OCI-LY7 (cell line): ENCODE data around the gene PTCD3. TPM values are rescaled to one million over a fixed set of nuclear protein-coding genes. Genes with fewer than 3 reads are reported as not detected.

ENCODE experiments used
- BruUV-seq: library from RNA; stranded (reverse); fragments of 400-500 nt; replicated peaks from 2 replicates; lab custom pipeline; 2021; lab: Mats Ljungman, UMichigan
- CTCF ChIA-PET: fragments of 300-600 bp; sonication (Branson Sonifier 250); formaldehyde crosslinking; loops from one replicate; lab custom pipeline; 2022; ENCODE audit warnings: antibody characterized with exemption; ENCODE audit not compliant: unreplicated experiment; lab: Charles Lee
- POLR2A ChIA-PET: fragments of 300-600 bp; sonication (Branson Sonifier 250); formaldehyde crosslinking; loops from one replicate; lab custom pipeline; 2022; ENCODE audit warnings: antibody characterized with exemption; lab: Charles Lee
- DNase-seq: peaks from one replicate; pipeline ENCODE4 v3.0.0-alpha.2; 2015; ENCODE audit warnings: low spot score
- H2AFZ ChIP-seq: fragments of 200-600 bp; sonication (generic), shearing (Covaris generic); 2 replicates; pipeline ENCODE4 v1.6.1; 2014; ENCODE audit warnings: mild to moderate bottlenecking, antibody characterized with exemption, low read length, moderate library complexity
- H3K27ac ChIP-seq: fragments of 200-600 bp; sonication (generic); 2 replicates; pipeline ENCODE4 v1.5.1; 2014; ENCODE audit warnings: mixed run types, low read depth, mild to moderate bottlenecking, moderate library complexity, low read length, inconsistent platforms; ENCODE audit not compliant: poor library complexity, severe bottlenecking
- H3K36me3 ChIP-seq: fragments of 200-600 bp; sonication (generic); 2 replicates; pipeline ENCODE4 v1.6.1; 2014; ENCODE audit warnings: mild to moderate bottlenecking, antibody characterized with exemption, low read length, moderate library complexity, mixed read lengths; ENCODE audit not compliant: insufficient read depth
- H3K4me1 ChIP-seq: fragments of 200-600 bp; sonication (generic); 2 replicates; pipeline ENCODE4 v1.5.1; 2014; ENCODE audit warnings: mild to moderate bottlenecking, low read length; ENCODE audit not compliant: insufficient read depth, poor library complexity, severe bottlenecking
- H3K4me2 ChIP-seq: fragments of 200-600 bp; sonication (generic); 2 replicates; pipeline ENCODE4 v1.6.1; 2014; ENCODE audit warnings: mild to moderate bottlenecking, low read length
- H3K4me3 ChIP-seq: fragments of 200-600 bp; sonication (generic); 2 replicates; pipeline ENCODE4 v1.5.1; 2014; ENCODE audit warnings: mild to moderate bottlenecking, low read depth, low read length; ENCODE audit not compliant: poor library complexity, severe bottlenecking
- H3K79me2 ChIP-seq: fragments of 200-600 bp; sonication (generic); 2 replicates; pipeline ENCODE4 v1.6.1; 2016; ENCODE audit warnings: low read depth, mild to moderate bottlenecking, low read length, moderate library complexity, mixed read lengths; ENCODE audit not compliant: insufficient read depth
- H3K9me2 ChIP-seq: fragments of 200-600 bp; sonication (generic); 2 replicates; pipeline ENCODE4 v1.6.1; 2016; ENCODE audit warnings: mild to moderate bottlenecking, low read length, mixed read lengths; ENCODE audit not compliant: insufficient read depth
- H3K9me3 ChIP-seq: fragments of 200-600 bp; sonication (generic); 2 replicates; pipeline ENCODE4 v1.6.1; 2014; ENCODE audit warnings: mild to moderate bottlenecking, mixed run types, low read length, mixed read lengths
- H4K20me1 ChIP-seq: fragments of 200-600 bp; sonication (generic); 2 replicates; pipeline ENCODE4 v1.6.1; 2014; ENCODE audit warnings: mild to moderate bottlenecking, antibody characterized with exemption, low read length, moderate library complexity, mixed read lengths; ENCODE audit not compliant: insufficient read depth
- EZH2phosphoT487 ChIP-seq: fragments of 200-600 bp; sonication (generic); IDR thresholded peaks from 2 replicates; pipeline ENCODE4 v1.6.1; 2018; ENCODE audit warnings: low read depth, borderline replicate concordance, mild to moderate bottlenecking, mixed run types, antibody characterized with exemption, low read length, moderate library complexity, mixed read lengths
- intact Hi-C: fragments of 100-400 bp; cut with micrococcal nuclease; formaldehyde crosslinking; loops from one replicate; pipeline ENCODE4 v1.10.0; 2022; ENCODE audit not compliant: unreplicated experiment
- total RNA-seq, 2 experiments: library from RNA; depleted of rRNA in 1 of 2; stranded (reverse); fragments of >200 nt in 1 of 2; shearing (Covaris generic) in 1 of 2; gene quantifications; 2 replicates each; pipeline ENCODE4 v1.2.3, GENCODE V29; 2014 to 2022
- TF ChIP-seq, protein P1 (sequence below): fragments of 200-600 bp; sonication (generic); conservative IDR thresholded peaks from 2 replicates; pipeline ENCODE4 v1.5.1; 2014; ENCODE audit warnings: mild to moderate bottlenecking, antibody characterized with exemption, low read length, moderate library complexity, mixed read lengths

PTCD3 gene
- total RNA-seq, 2 experiments from 2014 or later: 152 to 215 TPM

GRCh38 chr2:86157009-86157556, 51.0 kb downstream of the PTCD3 start:
- Histone ChIP-seq H3K4me3 (no peak overlapping the region), H3K9me2 (no peaks in the 10 kb centered on the region), H4K20me1 (0 out of 2 replicates have a peak, but pooled peaks cover 3% of the 10 kb centered on the region), H3K4me1 (no peaks in the 10 kb centered on the region), H2AFZ (no peak overlapping the region), H3K79me2 (no peaks in the 10 kb centered on the region), H3K27ac (no peak overlapping the region), H3K9me3 (no peaks in the 10 kb centered on the region), H3K36me3 (peaks cover 91% of the 10 kb centered on the region), H3K4me2 (no peak overlapping the region)
- intact Hi-C loops: loop anchor here (5.0 kb wide), 1 partner anchor 35 kb away; no protein-coding TSS in a partner anchor
- TF ChIP-seq, protein P1, sequence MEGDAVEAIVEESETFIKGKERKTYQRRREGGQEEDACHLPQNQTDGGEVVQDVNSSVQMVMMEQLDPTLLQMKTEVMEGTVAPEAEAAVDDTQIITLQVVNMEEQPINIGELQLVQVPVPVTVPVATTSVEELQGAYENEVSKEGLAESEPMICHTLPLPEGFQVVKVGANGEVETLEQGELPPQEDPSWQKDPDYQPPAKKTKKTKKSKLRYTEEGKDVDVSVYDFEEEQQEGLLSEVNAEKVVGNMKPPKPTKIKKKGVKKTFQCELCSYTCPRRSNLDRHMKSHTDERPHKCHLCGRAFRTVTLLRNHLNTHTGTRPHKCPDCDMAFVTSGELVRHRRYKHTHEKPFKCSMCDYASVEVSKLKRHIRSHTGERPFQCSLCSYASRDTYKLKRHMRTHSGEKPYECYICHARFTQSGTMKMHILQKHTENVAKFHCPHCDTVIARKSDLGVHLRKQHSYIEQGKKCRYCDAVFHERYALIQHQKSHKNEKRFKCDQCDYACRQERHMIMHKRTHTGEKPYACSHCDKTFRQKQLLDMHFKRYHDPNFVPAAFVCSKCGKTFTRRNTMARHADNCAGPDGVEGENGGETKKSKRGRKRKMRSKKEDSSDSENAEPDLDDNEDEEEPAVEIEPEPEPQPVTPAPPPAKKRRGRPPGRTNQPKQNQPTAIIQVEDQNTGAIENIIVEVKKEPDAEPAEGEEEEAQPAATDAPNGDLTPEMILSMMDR: no peak
- no peak for TF ChIP-seq EZH2phosphoT487
- no TSS peak for BruUV-seq
- DNase-seq: no peak
- ChIA-PET POLR2A (interaction anchor here (0.6 to 1.4 kb wide), 7 partner anchors 10 to 387 kb away, joined by 3 to 6 read pairs (median 3); partner anchors contain the start of gene IMMT), CTCF (no interaction called here)

DNA sequence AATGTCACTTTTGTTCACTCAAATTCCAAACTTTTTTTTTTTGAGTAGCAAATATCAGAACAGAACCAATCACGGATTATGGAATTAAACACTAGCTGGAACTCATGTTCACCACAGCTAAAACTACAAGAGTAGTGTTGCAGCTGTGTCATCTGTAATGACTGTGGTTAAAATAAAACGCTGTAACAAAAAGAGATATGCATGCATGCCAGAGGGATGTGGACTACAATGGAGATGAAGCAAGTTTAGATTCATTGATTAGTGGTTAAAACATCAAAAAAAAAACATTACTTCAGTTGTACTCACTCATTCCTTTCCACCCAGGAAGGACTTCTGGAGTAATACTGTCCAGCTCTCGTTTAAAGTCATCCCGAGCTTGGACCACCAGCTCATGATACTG, 52.3 kb downstream of the PTCD3 start:
- Histone ChIP-seq H3K36me3 (peaks cover 92% of the 10 kb centered on the region), H4K20me1 (no peaks in the 10 kb centered on the region), H3K4me1 (no peaks in the 10 kb centered on the region), H3K79me2 (no peaks in the 10 kb centered on the region), H3K4me3 (no peak overlapping the region), H3K4me2 (no peak overlapping the region), H3K27ac (no peak overlapping the region), H2AFZ (no peak overlapping the region), H3K9me2 (no peaks in the 10 kb centered on the region), H3K9me3 (no peaks in the 10 kb centered on the region)
- ChIA-PET CTCF (no interaction called here), POLR2A (interaction anchor here (1.4 kb wide), 1 partner anchor 37 kb away, joined by 4 read pairs; the partner anchor contains the start of gene IMMT)
- DNase-seq: no peak
- TF ChIP-seq, protein P1: no peak
- no peak for TF ChIP-seq EZH2phosphoT487
- intact Hi-C loops: loop anchor here (5.0 kb wide), 1 partner anchor 36 kb away; no protein-coding TSS in a partner anchor
- BruUV-seq: TSS peak; percentile 51

- POLR2A ChIA-PET: no interaction called here
- Histone ChIP-seq H3K27ac (no peak overlapping the region), H3K4me2 (no peak overlapping the region), H4K20me1 (no peaks in the 10 kb centered on the region; the same call in 1 of the 2 replicates), H3K9me3 (no peaks in the 10 kb centered on the region), H3K4me1 (no peaks in the 10 kb centered on the region), H3K79me2 (no peaks in the 10 kb centered on the region), H3K9me2 (no peaks in the 10 kb centered on the region), H3K36me3 (peaks cover 98% of the 10 kb centered on the region), H2AFZ (no peak overlapping the region), H3K4me3 (no peak overlapping the region)
- CTCF ChIA-PET: no interaction called here
- intact Hi-C loops: no loop called here
- DNase-seq: no peak
- TF ChIP-seq EZH2phosphoT487: no peak
- TF ChIP-seq, protein P1: no peak
- no TSS peak for BruUV-seq
Measured at GRCh38 chr2:86160156-86160952, 54.3 kb downstream of the PTCD3 start.
